Peyer's patch (tissue), 4 donors: ENCODE data around the gene RAB15.

Experiments
- CTCF ChIP-seq, 6 experiments: fragments of 450-650 bp in 4 of 6; fragments of 200-600 bp in 2 of 6; sonication (generic) in 1 of 6; IDR thresholded peaks; one replicate each; pipeline ENCODE4 v1.5.1; 2017 to 2019; ENCODE audit warnings: antibody characterized with exemption in 6 of 6, mild to moderate bottlenecking in 3 of 6, moderate library complexity in 1 of 6
- POLR2A ChIP-seq, 2 donors: fragments of 450-650 bp; IDR thresholded peaks; one replicate each; pipeline ENCODE4 v1.5.1; 2017; ENCODE audit warnings: antibody characterized with exemption in 2 of 2, mild to moderate bottlenecking in 2 of 2, moderate library complexity in 2 of 2

GRCh38 chr14:65010211-65010931 is 38.2 kb upstream of the RAB15 start:
- TF ChIP-seq CTCF (IDR thresholded peaks at IDR 0.05) (no peak), POLR2A (IDR thresholded peaks at IDR 0.05) (no peak)
